ENCODE measurements around the gene TMEM132A. TPM values are rescaled to one million over a fixed set of nuclear protein-coding genes. Genes with fewer than 3 reads are reported as not detected.

Gene TMEM132A
- total RNA-seq, 1 experiment from 2014 or later, result 95.5 TPM

- Mint-ChIP-seq H3K4me3 (no peak within 1 kb of the TSS), H3K36me3 (ENCODE audit: insufficient read depth in 1 of 3, low read depth in 3 of 3) (peaks cover 0 to 7% (median 6%) of the 10 kb centered on the region in 3 experiments; a peak in 5 of 7 replicates), H3K4me1 (no peaks in the 10 kb centered on the region), H3K27ac (no peak within 1 kb of the TSS; a peak in 1 of 7 replicates), H3K9me3 (peaks cover 12 to 22% of the 10 kb centered on the region in 2 experiments), H3K27me3 (ENCODE audit: low read depth) (peaks cover 26% of the 10 kb centered on the region)
- Histone ChIP-seq H4K8ac (replicated peaks; ENCODE audit: insufficient read length, low read depth, low read length) (no peak within 1 kb of the TSS), H3K27me3 (ENCODE audit: insufficient read depth, low read length) (no peaks in the 10 kb centered on the region), H3T11ph (ENCODE audit: low read length) (no peak within 1 kb of the TSS), H3K14ac (ENCODE audit: insufficient read depth, low read length) (no peak within 1 kb of the TSS), H2BK12ac (ENCODE audit: insufficient read length, low read depth, low read length) (no peak within 1 kb of the TSS), H2BK15ac (ENCODE audit: low read depth, low read length) (no peak within 1 kb of the TSS), H3K79me1 (ENCODE audit: insufficient read depth, low read depth, low read length, poor library complexity, severe bottlenecking) (no peaks in the 10 kb centered on the region), H3K56ac (ENCODE audit: insufficient read length, low read depth, low read length) (no peak within 1 kb of the TSS), H3K27ac (ENCODE audit: insufficient read length, low read depth, low read length) (no peak within 1 kb of the TSS), H2AFZ (ENCODE audit: low read length) (no peak within 1 kb of the TSS), H3K23me2 (ENCODE audit: insufficient read length, low read depth, low read length, poor library complexity, severe bottlenecking) (no peaks in the 10 kb centered on the region), H3K4me2 (ENCODE audit: insufficient read depth, insufficient read length, low read length) (no peak within 1 kb of the TSS), H3K79me2 (ENCODE audit: insufficient read depth, low read length) (no peaks in the 10 kb centered on the region), H2BK5ac (ENCODE audit: insufficient read length, low read length) (no peak within 1 kb of the TSS), H2AK5ac (ENCODE audit: insufficient read length, low read length) (no peak within 1 kb of the TSS), H2BK20ac (ENCODE audit: low read depth, low read length, poor library complexity, severe bottlenecking) (no peak within 1 kb of the TSS), H4K20me1 (ENCODE audit: control insufficient read depth, insufficient read depth, insufficient read length) (no peaks in the 10 kb centered on the region), H3K9me3 (ENCODE audit: control insufficient read depth, low read depth, low read length) (no peaks in the 10 kb centered on the region), H3K18ac (ENCODE audit: insufficient read length, low read depth, low read length) (no peak within 1 kb of the TSS), H2BK120ac (ENCODE audit: low read depth, low read length, poor library complexity, severe bottlenecking) (no peak within 1 kb of the TSS), H3K4me1 (ENCODE audit: insufficient read depth, low read length) (no peaks in the 10 kb centered on the region), H3K4ac (ENCODE audit: low read depth, low read length) (no peak within 1 kb of the TSS), H4K5ac (ENCODE audit: insufficient read length, low read depth, low read length) (no peak within 1 kb of the TSS), H3K23ac (ENCODE audit: insufficient read length, low read depth, low read length) (no peak within 1 kb of the TSS), H3K9ac (ENCODE audit: extremely low read depth, insufficient read length, low read length) (no peak within 1 kb of the TSS), H4K91ac (ENCODE audit: insufficient read length, low read depth, low read length) (no peak within 1 kb of the TSS)
- TF ChIP-seq CTCF (conservative IDR thresholded peaks at IDR 0.05), result no peak
- DNase-seq, result no peak
- WGBS (ENCODE audit: extremely low coverage, insufficient read length, low lambda C conversion rate), result no CpG with 5 or more reads among the region's 16 CpGs
Observed at GRCh38 chr11:60971520-60971919, 47.3 kb downstream of the TMEM132A start, which contains the start of gene CD6. Gene CD6 (plus strand): TSS chr11:60971680. CDS start chr11:60971866, 186 bp downstream.
